K562 (cell line): Measurements from ENCODE around the gene OGDH. TPM values are rescaled to one million over a fixed set of nuclear protein-coding genes. Genes with fewer than 3 reads are reported as not detected.

Source experiments
- ATAC-seq: fragments of 200-7000 bp; cut with Tn5 transposase; 3 replicates; pipeline ENCODE4 v1.9.1; 2020; ENCODE audit warnings: moderate library complexity
- BruUV-seq: library from RNA; stranded (reverse); fragments of 400-500 nt; replicated peaks from 2 replicates; lab custom pipeline; 2021; lab: Mats Ljungman, UMichigan
- CTCF ChIA-PET: fragments of 300-600 bp; formaldehyde crosslinking; extraction: SDS; loops from one replicate; lab custom pipeline; 2021; ENCODE audit warnings: low intra/inter-chr PET ratio; lab: Yijun Ruan, JAX
- POLR2A ChIA-PET: fragments of 300-600, 350-650 bp; sonication (Branson Sonifier 250); formaldehyde crosslinking; extraction: SDS; loops from one replicate; lab custom pipeline; 2021; ENCODE audit warnings: antibody characterized with exemption, inconsistent platforms; lab: Yijun Ruan, JAX
- DNase-seq, 4 experiments: peaks; one replicate each; pipeline versions ENCODE4 v3.0.0 to v3.0.0-alpha.2; 2011 to 2018; ENCODE audit warnings: low spot score in 3 of 4, mixed read lengths in 3 of 4; ENCODE audit errors: extremely low read depth in 1 of 4
- FAIRE-seq: peaks from 2 replicates; lab custom pipeline; 2011; peaks lifted over from hg19 to GRCh38; lab: Jason Lieb, UNC
- H2AFZ ChIP-seq: 2 replicates; pipeline ENCODE4 v1.6.0; 2011; ENCODE audit warnings: low read depth, low read length, control low read depth, inconsistent platforms
- H3K27ac ChIP-seq: fragments of 200-600 bp; 3 replicates; pipeline ENCODE4 v1.8.0; 2011; ENCODE audit warnings: low read depth, mild to moderate bottlenecking, control low read depth, inconsistent platforms, low read length, moderate library complexity, mixed read lengths; ENCODE audit errors: extremely low read depth
- H3K27me3 ChIP-seq, 2 experiments: fragments of 300-600 bp in 1 of 2; 2 replicates in 1 of 2; 3 replicates in 1 of 2; pipeline versions ENCODE4 v1.6.0 to v1.8.0; 2011; ENCODE audit warnings: inconsistent platforms in 2 of 2, low read length in 2 of 2, mild to moderate bottlenecking in 1 of 2, mixed read lengths in 1 of 2, moderate library complexity in 1 of 2; ENCODE audit not compliant: control insufficient read depth in 2 of 2, insufficient read depth in 2 of 2
- H3K36me3 ChIP-seq: fragments of 300-600 bp; 3 replicates; pipeline ENCODE4 v1.8.0; 2011; ENCODE audit warnings: mild to moderate bottlenecking, low read length, inconsistent platforms; ENCODE audit not compliant: control insufficient read depth, insufficient read depth
- H3K4me1 ChIP-seq, 2 experiments: fragments of 200-600 bp in 1 of 2; replicated peaks in 1 of 2; 2 replicates in 1 of 2; 3 replicates in 1 of 2; pipeline versions ENCODE4 v1.5.1 to v1.8.0; 2011; ENCODE audit warnings: inconsistent platforms in 2 of 2, low read length in 2 of 2, mild to moderate bottlenecking in 1 of 2, mixed read lengths in 1 of 2, moderate library complexity in 1 of 2; ENCODE audit not compliant: control insufficient read depth in 2 of 2, insufficient read depth in 2 of 2
- H3K4me2 ChIP-seq: 2 replicates; pipeline ENCODE4 v1.6.1; 2011; ENCODE audit warnings: low read length, control low read depth, inconsistent platforms, mixed read lengths; ENCODE audit not compliant: insufficient read depth
- H3K4me3 ChIP-seq: fragments of 200-600 bp; sonication (generic), shearing (Covaris generic); 2 replicates; pipeline ENCODE4 v1.5.1; 2016; ENCODE audit warnings: control low read depth, inconsistent platforms
- H3K79me2 ChIP-seq: fragments of 200-600 bp; 3 replicates; pipeline ENCODE4 v1.8.0; 2011; ENCODE audit warnings: low read length, inconsistent platforms; ENCODE audit not compliant: control insufficient read depth, insufficient read depth
- H3K9ac ChIP-seq, 2 experiments: 2 replicates each; pipeline versions ENCODE4 v1.6.0 to v1.6.1; 2011; ENCODE audit warnings: low read depth in 2 of 2, low read length in 2 of 2, control low read depth in 1 of 2, inconsistent platforms in 1 of 2, mild to moderate bottlenecking in 1 of 2, mixed read lengths in 1 of 2; ENCODE audit not compliant: insufficient read depth in 1 of 2
- H3K9me1 ChIP-seq: one replicate; pipeline ENCODE4 v1.6.0; 2011; ENCODE audit warnings: inconsistent platforms, mild to moderate bottlenecking, low read length, moderate library complexity; ENCODE audit not compliant: control insufficient read depth, insufficient read depth
- H3K9me3 ChIP-seq: replicated peaks from 2 replicates; pipeline ENCODE4 v1.5.1; 2011; ENCODE audit warnings: low read depth, low read length, inconsistent platforms; ENCODE audit not compliant: control insufficient read depth, insufficient read depth
- H4K20me1 ChIP-seq: replicated peaks from 2 replicates; pipeline ENCODE4 v1.6.1; 2011; ENCODE audit warnings: low read length, inconsistent platforms, mixed read lengths; ENCODE audit not compliant: control insufficient read depth, insufficient read depth
- C11orf30 ChIP-seq: fragments of 450-650 bp; IDR thresholded peaks from 2 replicates; pipeline ENCODE4 v1.6.1; 2016; ENCODE audit warnings: low read depth, mild to moderate bottlenecking
- MAFF ChIP-seq: IDR thresholded peaks from 2 replicates; pipeline ENCODE4 v1.6.1; 2012; ENCODE audit warnings: low read length, improper control_type of control experiment
- MAFG ChIP-seq: fragments of 450-650 bp; conservative IDR thresholded peaks from 2 replicates; pipeline ENCODE4 v1.6.1; 2016; ENCODE audit warnings: missing genetic modification characterization, missing compliant biosample characterization
- MAFK ChIP-seq: IDR thresholded peaks from 2 replicates; pipeline ENCODE4 v1.6.1; 2011; ENCODE audit warnings: low read length, improper control_type of control experiment
- NEUROD1 ChIP-seq: fragments of 150-350 bp; IDR thresholded peaks from 2 replicates; pipeline ENCODE4 v1.6.1; 2014; ENCODE audit warnings: borderline replicate concordance, low read length, low read depth; ENCODE audit not compliant: partially characterized antibody
- ZFP30 ChIP-seq: fragments of 250-450 bp; sonication (Bioruptor Pico); IDR thresholded peaks from 2 replicates; pipeline ENCODE4 v1.8.0; 2022; ENCODE audit warnings: moderate library complexity, mild to moderate bottlenecking, inconsistent platforms, borderline replicate concordance
- ZNF239 ChIP-seq: fragments of 250-450 bp; sonication (Bioruptor Pico); IDR thresholded peaks from 2 replicates; pipeline ENCODE4 v1.4.0; 2020; ENCODE audit warnings: mild to moderate bottlenecking
- ZNF316 ChIP-seq: fragments of 450-650 bp; IDR thresholded peaks from 2 replicates; pipeline ENCODE4 v1.6.1; 2016
- WGBS: fragments of 100-300 bp; shearing (Covaris generic); methylation state at CpG from one replicate; pipeline ENCODE4 v1.1.6; 2016; ENCODE audit warnings: low coverage, mixed read lengths; ENCODE audit not compliant: insufficient coverage; ENCODE audit errors: missing lambda C conversion rate; 5-methylcytosine and 5-hydroxymethylcytosine counted together
- in situ Hi-C: fragments of 300-500 bp; cut with MboI; formaldehyde crosslinking; loops from 4 replicates; pipeline ENCODE4 v1.15.0; 2018; ENCODE audit warnings: inconsistent platforms, mixed read lengths
- intact Hi-C: fragments of 100-400 bp; cut with micrococcal nuclease; formaldehyde crosslinking; loops from 2 replicates; pipeline ENCODE4 v1.14.2; 2022
- polyA plus RNA-seq, 8 experiments: library from polyadenylated mRNA; depleted of rRNA in 4 of 8; stranded (reverse) in 5 of 8; unstranded in 3 of 8; fragments of >200 nt; fragmentation: Nextera tagmentation in 2 of 8; fragmentation: Illumina TruSeq in 1 of 8; extraction: Ambion mirVana in 2 of 8; extraction: Trizol in 1 of 8; gene quantifications; 2 replicates each; pipeline versions ENCODE4 v1.2.1 to v1.2.3, GENCODE V29; 2011 to 2014; ENCODE audit warnings: inconsistent platforms in 1 of 8, missing spikeins in 1 of 8
- total RNA-seq, 7 experiments: library from RNA; depleted of rRNA in 6 of 7; stranded (reverse); fragments of >200 nt in 6 of 7; fragmentation: Illumina TruSeq in 2 of 7; extraction: Trizol in 2 of 7; gene quantifications; 2 replicates each; pipeline versions ENCODE4 v1.2.1 to v1.2.3, GENCODE V29; 2011 to 2021; ENCODE audit warnings: low replicate concordance in 1 of 7
- TF ChIP-seq, protein P1 (sequence below): fragments of 250-450 bp; sonication (Bioruptor Pico); IDR thresholded peaks from 2 replicates; pipeline ENCODE4 v1.4.0; 2020
- TF ChIP-seq, protein P2 (sequence below): fragments of 250-450 bp; sonication (Bioruptor Pico); IDR thresholded peaks from 2 replicates; pipeline ENCODE4 v1.4.0; 2020; ENCODE audit warnings: mild to moderate bottlenecking, moderate library complexity, borderline replicate concordance

The OGDH gene
- total and polyA plus RNA-seq, 9 of the 15 experiments (the other 6 are each of a cell fraction or from before 2014, with no cell fraction given): 3.1 to 80.3 (median 23.5) TPM

DNA sequence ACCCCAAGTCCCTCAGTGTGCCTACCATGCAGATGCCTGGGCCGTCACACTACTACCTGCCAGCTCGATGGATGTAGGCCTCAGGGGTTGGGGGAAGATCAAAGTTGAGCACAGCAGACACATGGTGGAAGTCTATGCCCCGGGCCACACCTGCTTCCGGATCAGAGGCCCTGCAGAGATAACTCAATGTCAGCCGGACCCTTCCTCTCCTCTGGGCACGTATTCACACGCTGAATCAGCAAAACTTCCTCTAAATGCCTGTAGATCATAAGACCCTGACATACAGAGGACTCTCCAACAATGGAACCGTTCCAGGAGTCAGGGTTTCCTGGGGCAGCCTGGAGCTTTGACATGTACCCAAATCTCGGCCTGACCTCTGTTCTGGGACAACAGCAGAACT is 36.5 kb upstream of the OGDH start:
- POLR2A ChIA-PET: interaction anchor here (0.9 kb wide), 1 partner anchor 278 kb away, joined by 4 read pairs; the partner anchor contains the start of gene H2AZ2
- ATAC-seq (no peak), FAIRE-seq (no peak)
- Histone ChIP-seq H2AFZ (no peak overlapping the region), H3K36me3 (peaks cover 80% of the 10 kb centered on the region), H3K79me2 (peaks cover 59% of the 10 kb centered on the region), H3K4me3 (no peak overlapping the region)
- TF ChIP-seq ZFP30 (CRISPR knock-in tag) (no peak), MAFF (peak; percentile 65), MAFG (tag) (peak; percentile 50; the same call in 1 of the 2 replicates), C11orf30 (peak; percentile 75), NEUROD1 (no peak), ZNF239 (CRISPR knock-in tag) (no peak), ZNF316 (peak; percentile 83), MAFK (peak; percentile 62)
- TF ChIP-seq, protein P1, sequence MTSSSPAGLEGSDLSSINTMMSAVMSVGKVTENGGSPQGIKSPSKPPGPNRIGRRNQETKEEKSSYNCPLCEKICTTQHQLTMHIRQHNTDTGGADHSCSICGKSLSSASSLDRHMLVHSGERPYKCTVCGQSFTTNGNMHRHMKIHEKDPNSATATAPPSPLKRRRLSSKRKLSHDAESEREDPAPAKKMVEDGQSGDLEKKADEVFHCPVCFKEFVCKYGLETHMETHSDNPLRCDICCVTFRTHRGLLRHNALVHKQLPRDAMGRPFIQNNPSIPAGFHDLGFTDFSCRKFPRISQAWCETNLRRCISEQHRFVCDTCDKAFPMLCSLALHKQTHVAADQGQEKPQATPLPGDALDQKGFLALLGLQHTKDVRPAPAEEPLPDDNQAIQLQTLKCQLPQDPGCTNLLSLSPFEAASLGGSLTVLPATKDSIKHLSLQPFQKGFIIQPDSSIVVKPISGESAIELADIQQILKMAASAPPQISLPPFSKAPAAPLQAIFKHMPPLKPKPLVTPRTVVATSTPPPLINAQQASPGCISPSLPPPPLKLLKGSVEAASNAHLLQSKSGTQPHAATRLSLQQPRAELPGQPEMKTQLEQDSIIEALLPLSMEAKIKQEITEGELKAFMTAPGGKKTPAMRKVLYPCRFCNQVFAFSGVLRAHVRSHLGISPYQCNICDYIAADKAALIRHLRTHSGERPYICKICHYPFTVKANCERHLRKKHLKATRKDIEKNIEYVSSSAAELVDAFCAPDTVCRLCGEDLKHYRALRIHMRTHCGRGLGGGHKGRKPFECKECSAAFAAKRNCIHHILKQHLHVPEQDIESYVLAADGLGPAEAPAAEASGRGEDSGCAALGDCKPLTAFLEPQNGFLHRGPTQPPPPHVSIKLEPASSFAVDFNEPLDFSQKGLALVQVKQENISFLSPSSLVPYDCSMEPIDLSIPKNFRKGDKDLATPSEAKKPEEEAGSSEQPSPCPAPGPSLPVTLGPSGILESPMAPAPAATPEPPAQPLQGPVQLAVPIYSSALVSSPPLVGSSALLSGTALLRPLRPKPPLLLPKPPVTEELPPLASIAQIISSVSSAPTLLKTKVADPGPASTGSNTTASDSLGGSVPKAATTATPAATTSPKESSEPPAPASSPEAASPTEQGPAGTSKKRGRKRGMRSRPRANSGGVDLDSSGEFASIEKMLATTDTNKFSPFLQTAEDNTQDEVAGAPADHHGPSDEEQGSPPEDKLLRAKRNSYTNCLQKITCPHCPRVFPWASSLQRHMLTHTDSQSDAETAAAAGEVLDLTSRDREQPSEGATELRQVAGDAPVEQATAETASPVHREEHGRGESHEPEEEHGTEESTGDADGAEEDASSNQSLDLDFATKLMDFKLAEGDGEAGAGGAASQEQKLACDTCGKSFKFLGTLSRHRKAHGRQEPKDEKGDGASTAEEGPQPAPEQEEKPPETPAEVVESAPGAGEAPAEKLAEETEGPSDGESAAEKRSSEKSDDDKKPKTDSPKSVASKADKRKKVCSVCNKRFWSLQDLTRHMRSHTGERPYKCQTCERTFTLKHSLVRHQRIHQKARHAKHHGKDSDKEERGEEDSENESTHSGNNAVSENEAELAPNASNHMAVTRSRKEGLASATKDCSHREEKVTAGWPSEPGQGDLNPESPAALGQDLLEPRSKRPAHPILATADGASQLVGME: no peak
- TF ChIP-seq, protein P2, sequence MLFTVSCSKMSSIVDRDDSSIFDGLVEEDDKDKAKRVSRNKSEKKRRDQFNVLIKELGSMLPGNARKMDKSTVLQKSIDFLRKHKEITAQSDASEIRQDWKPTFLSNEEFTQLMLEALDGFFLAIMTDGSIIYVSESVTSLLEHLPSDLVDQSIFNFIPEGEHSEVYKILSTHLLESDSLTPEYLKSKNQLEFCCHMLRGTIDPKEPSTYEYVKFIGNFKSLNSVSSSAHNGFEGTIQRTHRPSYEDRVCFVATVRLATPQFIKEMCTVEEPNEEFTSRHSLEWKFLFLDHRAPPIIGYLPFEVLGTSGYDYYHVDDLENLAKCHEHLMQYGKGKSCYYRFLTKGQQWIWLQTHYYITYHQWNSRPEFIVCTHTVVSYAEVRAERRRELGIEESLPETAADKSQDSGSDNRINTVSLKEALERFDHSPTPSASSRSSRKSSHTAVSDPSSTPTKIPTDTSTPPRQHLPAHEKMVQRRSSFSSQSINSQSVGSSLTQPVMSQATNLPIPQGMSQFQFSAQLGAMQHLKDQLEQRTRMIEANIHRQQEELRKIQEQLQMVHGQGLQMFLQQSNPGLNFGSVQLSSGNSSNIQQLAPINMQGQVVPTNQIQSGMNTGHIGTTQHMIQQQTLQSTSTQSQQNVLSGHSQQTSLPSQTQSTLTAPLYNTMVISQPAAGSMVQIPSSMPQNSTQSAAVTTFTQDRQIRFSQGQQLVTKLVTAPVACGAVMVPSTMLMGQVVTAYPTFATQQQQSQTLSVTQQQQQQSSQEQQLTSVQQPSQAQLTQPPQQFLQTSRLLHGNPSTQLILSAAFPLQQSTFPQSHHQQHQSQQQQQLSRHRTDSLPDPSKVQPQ: no peak
- TF ChIP-seq, all 486 proteins: peak for 5
- CTCF ChIA-PET: no interaction called here
- no peak for DNase-seq
- Histone ChIP-seq H3K4me1 (peaks cover 44 to 56% of the 10 kb centered on the region in 2 experiments; a peak in 4 of 5 replicates), H3K27ac (no peak overlapping the region), H3K9me1 (peaks cover 5% of the 10 kb centered on the region), H3K4me2 (no peak overlapping the region), H3K27me3 (no peaks in the 10 kb centered on the region), H3K9me3 (no peaks in the 10 kb centered on the region), H3K9ac (peak overlapping the region in 1 of 2 experiments; percentile 53; a peak in 1 of 4 replicates), H4K20me1 (peaks cover 12% of the 10 kb centered on the region)
- intact Hi-C loops (loop anchor here (5.0 kb wide), 3 partner anchors 73 to 328 kb away; no protein-coding TSS in a partner anchor), in situ Hi-C loops (no loop called here)
- BruUV-seq: no TSS peak
- WGBS: 94% methylated on average over 7 of the region's 9 CpGs
